DMS 273 treated with DMSO at 0.1 percent for 48 hours (cell line): ENCODE data around the gene PACSIN1.

Source experiments
- DNase-seq: peaks from one replicate; lab custom pipeline; 2025; lab: John Stamatoyannopoulos, UW

Gene PACSIN1

DNA sequence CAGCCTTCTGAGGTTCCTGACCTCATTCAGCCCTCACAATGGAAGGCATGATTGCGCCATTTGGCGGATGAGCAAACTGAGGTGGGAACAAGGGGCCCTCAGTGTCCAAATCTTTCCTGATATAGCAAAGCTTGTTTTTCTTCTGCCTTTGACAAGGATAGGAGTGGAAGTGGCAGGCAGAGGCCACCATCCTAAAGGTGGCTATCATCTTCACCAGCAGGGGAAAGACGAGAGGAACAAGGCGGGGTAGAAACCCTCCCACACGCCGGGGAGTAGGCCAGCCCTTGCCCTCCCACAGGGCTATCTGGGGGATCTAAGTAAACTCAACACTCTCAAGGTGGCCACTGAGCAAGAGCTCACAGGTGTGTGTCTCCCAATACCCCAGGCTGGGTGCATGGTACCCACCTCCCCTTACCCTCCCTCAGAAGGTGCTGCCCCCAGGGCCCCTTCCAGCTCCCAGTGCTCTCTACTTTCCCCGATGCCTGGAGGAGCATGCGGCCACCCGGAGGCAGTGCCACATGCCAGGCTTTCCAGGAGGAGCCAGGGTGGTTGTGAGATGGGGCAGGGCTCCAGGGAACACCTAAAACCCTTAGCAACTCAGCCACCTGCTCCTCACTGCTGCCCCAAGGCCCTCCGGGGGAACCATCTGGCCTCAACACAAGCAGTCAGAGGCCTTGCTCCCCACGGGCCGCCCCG is 79.0 kb downstream of the PACSIN1 start:
- peak; percentile 86 for DNase-seq

- peak; percentile 61 for DNase-seq
These were observed 80.9 kb downstream of the PACSIN1 start for GRCh38 chr6:34546551-34547321.

- no peak for DNase-seq
These were observed 82.1 kb downstream of the PACSIN1 start for GRCh38 chr6:34547701-34548644.

- DNase-seq = no peak
These were observed 83.3 kb downstream of the PACSIN1 start for GRCh38 chr6:34549026-34549803.

- DNase-seq = no peak
These were observed 83.9 kb downstream of the PACSIN1 start for GRCh38 chr6:34549804-34550202.

GRCh38 chr6:34551720-34552119 is 85.8 kb downstream of the PACSIN1 start:
- no peak for DNase-seq

DNA sequence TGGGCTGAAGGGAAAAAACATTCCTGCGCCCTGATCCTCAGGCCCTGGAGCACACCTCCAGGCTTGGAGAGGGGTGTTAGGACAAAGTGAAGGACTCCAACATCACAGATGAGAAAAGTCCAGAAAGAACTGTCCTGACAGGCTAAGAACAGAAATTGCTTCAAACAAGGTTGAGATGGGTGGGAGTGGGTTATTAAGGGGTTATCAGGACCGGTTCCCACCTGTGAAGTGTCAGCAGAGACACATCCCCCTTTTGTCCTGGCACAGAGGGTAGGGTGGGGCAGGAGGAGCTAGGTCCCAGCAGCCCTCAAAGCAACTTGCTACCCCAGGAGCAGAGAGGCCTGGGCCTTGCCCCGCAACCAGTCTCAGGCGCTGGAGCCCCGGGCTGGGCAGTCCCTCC is 86.7 kb downstream of the PACSIN1 start:
- no peak for DNase-seq

DNA sequence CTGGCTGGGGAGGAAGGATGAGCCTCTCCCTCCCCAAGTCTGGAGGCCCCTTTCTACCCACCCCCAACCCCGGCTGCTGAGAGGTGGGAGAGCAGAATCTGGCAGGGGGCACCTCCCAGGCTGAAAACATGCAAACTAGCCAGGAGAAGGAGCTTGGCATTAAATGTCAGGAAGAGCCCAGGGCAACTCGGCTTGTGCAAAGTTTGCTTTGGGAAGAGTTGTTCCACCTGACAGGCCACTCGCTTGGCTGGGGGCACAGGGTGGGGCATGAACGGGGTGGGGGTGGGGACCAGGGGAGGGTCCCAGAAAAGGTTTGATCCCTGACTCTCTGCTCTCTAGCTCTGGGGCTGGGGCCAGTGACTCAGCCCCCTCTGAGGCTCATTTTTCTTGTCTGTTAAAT is 87.3 kb downstream of the PACSIN1 start:
- DNase-seq = no peak

DNA sequence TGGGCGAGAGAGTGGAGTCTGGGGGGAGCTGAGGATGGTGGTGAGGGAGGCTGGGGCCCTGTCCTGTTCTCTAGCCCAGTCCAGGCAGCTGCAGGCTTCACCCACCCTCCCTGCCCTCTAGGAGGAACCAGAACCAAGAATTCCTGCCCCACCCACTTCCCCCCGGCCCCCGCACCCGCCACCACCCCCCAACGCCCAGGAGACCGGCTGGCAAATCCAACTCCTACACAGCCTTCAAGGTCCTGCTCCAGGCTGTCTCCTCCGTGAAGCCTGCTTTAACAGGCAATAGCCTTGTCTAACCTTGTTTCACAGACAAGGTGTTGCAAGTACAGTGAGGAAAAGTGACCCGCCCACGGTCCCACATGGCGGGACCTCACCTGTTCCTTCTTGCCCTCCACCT is 87.9 kb downstream of the PACSIN1 start:
- DNase-seq = no peak

DNA sequence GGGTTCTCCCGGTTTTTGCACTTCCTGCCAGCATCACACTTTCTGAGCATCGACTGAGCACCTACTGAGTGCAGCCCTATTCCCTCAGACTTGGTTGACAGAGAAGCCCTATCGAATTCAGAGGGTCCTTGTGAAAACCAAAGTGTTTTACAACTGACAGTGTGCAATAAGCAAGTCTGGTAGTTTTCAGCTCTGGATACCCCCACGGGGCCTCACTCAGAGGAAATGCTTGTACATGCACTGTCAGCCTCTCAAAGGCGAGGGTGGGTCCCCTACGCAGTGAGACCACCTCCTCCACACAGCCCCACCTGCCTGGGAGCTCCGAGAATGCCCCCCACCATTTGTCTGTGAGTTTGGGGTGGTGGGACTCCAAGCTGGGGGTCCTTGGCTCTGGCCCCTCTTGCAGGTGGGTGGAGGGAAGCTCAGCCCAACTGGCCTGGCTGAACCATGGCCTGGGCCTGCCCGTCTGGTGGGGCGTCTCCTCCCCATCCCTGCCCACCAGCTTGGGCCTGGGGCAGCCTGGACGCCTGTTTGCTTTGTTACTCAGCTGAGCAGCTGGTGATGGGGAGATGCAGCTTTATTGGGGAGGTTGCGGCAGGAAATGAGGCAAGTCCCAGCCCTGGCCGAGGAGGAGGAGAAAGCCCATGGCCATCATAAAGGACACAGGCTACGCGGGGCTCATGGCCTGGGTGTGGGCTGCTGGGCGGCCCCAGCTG is 88.6 kb downstream of the PACSIN1 start:
- no peak for DNase-seq

- DNase-seq = no peak
These were observed 89.1 kb downstream of the PACSIN1 start for GRCh38 chr6:34555007-34555322.

DNA sequence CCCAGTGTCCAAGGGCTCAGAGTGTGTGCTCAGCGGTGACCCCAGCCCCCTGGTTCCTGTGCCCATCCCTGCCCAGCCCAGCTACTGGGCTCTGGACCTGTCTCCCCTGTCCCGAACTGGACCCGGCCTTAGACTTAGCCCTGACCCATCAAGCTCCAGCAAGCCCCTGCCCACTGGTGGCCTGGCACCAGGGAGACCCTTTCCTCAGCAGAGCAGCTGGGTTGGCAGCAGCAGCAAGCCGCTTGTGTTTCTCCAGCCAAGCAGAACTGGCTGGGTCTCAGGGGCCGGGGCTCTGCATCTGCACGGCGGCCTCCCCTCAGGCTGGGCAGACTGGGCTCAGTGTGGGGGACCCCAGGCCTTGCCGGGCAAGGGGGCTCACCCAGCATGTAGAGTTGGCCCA is 89.5 kb downstream of the PACSIN1 start:
- DNase-seq = no peak

DNA sequence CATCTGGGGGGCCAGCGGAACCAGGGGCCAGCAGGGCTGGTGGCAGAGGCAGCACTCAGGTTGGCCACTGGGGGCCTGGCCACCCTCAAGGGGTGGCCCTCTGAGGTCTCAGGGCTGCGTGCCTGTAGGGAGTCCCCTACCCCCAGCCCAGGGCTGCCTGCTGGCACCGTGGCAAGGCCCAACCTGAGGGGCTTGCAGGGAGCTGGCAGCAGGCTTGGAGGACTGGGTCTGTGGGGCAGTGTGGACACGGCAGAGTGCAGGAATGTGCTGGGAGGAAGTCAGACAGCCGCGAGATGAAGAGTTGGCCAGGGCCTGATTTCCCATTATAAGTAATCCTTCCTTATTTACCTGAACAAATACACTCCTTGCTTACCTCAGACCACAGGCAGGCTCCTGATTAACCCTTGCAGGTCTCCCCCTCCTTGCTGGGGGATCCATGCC is 90.2 kb downstream of the PACSIN1 start, which contains the start of gene SPDEF:
Gene SPDEF, minus strand, starts transcription at position 299 of the 441 bp plus-strand sequence. CDS start 11,874 bp downstream, outside the sequence.
- DNase-seq = no peak

GRCh38 chr6:34556493-34556892 is 90.6 kb downstream of the PACSIN1 start:
- no peak for DNase-seq

GRCh38 chr6:34557228-34557627 is 91.4 kb downstream of the PACSIN1 start:
- DNase-seq = no peak

- no peak for DNase-seq
These were observed 92.4 kb downstream of the PACSIN1 start for GRCh38 chr6:34558172-34558714.

GRCh38 chr6:34559651-34560365 is 93.9 kb downstream of the PACSIN1 start:
- no peak for DNase-seq

DNA sequence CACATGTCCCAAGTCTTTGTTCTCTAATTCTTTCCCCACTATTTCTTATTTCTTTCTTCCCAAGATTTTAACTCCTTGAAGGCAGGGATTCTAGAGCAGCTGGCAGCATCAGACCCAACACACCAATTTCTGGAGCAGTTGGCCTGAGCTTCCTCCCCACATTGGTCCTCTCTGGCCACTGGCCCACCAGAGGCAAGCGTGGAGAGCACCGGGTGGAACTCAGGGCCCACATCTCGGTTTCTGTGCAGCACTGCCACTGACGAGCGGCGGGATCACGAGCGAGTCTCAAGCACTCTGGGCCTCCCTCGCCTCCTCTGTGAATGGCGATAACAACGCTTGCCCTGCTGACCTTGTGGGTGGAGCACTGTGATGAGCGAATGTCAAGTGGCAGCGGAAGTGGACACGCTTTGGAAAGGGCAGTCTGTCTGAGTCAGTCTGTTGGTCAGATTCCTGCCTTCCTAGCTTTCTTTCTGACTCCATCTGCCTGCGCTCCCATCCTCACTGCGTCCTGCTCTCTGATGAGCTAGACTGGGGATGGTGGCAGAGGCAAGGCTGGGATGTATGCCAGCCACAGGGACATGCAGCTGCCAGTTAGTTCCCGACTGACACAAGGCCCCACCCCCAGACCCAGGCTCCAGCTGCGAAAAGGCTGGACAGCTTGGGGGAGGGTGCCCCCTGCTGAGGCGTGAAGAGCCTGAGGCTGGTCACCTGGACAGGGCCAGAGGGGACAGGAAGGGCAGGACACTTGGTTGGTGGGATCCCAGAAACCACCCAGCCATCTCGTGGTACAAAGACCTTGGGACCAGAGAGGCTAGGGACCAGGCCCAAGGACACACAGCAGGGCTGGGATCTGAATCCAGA is 94.7 kb downstream of the PACSIN1 start:
- DNase-seq = peak; percentile 45

DNA sequence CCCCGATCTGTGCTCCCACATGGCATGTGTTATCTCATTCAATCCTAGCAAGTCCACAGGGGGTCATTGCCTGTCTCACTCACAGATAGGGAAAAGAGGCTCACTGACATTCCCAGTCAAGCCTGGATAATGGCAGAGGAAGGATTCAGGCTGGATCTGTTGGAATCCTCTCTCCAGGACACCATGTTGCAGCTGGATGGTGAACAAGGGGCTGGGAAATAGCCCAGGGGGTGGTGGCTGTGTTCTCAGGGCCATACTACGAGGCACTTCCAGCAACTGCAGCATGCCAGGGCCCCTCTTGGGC is 95.3 kb downstream of the PACSIN1 start:
- no peak for DNase-seq
